ENCODE data around the gene SPATA9.

The SPATA9 gene

DNA sequence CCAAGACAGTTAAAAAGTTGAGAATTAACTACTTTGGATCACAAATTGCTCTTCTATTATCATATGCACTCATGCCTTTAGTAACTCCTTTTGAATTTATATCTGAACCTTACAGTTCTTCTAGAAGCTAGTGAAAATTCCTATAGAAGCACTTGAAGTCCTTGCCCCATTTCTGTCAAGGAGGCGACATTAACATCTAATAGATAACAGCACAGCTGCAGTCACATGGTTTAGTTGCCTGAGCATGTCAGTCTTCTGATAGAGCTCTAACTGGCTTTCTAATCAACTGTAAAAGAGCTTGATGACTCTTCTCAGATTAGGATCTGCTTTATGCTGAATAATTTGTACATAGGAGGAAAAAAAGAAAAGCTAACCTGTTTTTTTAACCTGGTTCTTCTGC lies 27.2 kb downstream of the SPATA9 start:
- Histone ChIP-seq H3K36me3 (ENCODE audit: insufficient read depth) (no peaks in the 10 kb centered on the region), H3K79me2 (ENCODE audit: insufficient read depth, low read depth) (no peaks in the 10 kb centered on the region), H3K9ac (no peak overlapping the region), H3K27me3 (ENCODE audit: insufficient read depth, low read depth) (no peaks in the 10 kb centered on the region), H3K27ac (no peak overlapping the region), H2AFZ (ENCODE audit: low read depth) (no peak overlapping the region), H3K4me3 (IDR thresholded peaks at IDR 0.05; ENCODE audit: insufficient read depth, low read depth, low read length) (no peak overlapping the region), H3K4me1 (ENCODE audit: low read depth, poor library complexity, severe bottlenecking) (no peaks in the 10 kb centered on the region), H3K4me2 (no peak overlapping the region), H4K20me1 (ENCODE audit: insufficient read depth) (no peaks in the 10 kb centered on the region)
- TF ChIP-seq, protein P1, sequence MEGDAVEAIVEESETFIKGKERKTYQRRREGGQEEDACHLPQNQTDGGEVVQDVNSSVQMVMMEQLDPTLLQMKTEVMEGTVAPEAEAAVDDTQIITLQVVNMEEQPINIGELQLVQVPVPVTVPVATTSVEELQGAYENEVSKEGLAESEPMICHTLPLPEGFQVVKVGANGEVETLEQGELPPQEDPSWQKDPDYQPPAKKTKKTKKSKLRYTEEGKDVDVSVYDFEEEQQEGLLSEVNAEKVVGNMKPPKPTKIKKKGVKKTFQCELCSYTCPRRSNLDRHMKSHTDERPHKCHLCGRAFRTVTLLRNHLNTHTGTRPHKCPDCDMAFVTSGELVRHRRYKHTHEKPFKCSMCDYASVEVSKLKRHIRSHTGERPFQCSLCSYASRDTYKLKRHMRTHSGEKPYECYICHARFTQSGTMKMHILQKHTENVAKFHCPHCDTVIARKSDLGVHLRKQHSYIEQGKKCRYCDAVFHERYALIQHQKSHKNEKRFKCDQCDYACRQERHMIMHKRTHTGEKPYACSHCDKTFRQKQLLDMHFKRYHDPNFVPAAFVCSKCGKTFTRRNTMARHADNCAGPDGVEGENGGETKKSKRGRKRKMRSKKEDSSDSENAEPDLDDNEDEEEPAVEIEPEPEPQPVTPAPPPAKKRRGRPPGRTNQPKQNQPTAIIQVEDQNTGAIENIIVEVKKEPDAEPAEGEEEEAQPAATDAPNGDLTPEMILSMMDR (conservative IDR thresholded peaks at IDR 0.05; ENCODE audit: low read depth, low read length) = no peak

DNA sequence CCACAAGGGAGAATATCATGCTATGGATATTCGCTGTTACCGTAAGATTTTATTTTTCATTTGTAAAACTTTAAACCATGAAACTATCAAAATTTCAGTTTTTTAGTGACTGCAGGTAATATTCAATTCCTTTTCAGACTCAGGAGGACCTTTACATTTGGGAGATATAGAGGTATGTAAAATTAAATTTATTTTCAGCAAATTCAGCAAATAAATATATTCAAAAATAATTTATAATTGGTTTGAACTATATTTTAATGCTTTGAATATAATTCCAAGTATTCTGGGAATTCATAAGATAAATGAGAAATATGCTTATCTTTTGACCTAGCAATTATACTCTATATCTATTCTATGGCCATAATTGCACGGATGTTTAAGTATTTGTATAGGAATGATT lies 28.6 kb downstream of the SPATA9 start:
- Histone ChIP-seq H3K79me2 (ENCODE audit: insufficient read depth, low read depth) (no peaks in the 10 kb centered on the region), H4K20me1 (ENCODE audit: insufficient read depth) (no peaks in the 10 kb centered on the region), H3K36me3 (ENCODE audit: insufficient read depth) (no peaks in the 10 kb centered on the region), H3K9ac (no peak overlapping the region), H3K4me3 (IDR thresholded peaks at IDR 0.05; ENCODE audit: insufficient read depth, low read depth, low read length) (no peak overlapping the region), H2AFZ (ENCODE audit: low read depth) (no peak overlapping the region), H3K27ac (no peak overlapping the region), H3K4me1 (ENCODE audit: low read depth, poor library complexity, severe bottlenecking) (no peaks in the 10 kb centered on the region), H3K27me3 (ENCODE audit: insufficient read depth, low read depth) (no peaks in the 10 kb centered on the region), H3K4me2 (no peak overlapping the region)
- TF ChIP-seq, protein P1 (conservative IDR thresholded peaks at IDR 0.05; ENCODE audit: low read depth, low read length) = no peak

DNA sequence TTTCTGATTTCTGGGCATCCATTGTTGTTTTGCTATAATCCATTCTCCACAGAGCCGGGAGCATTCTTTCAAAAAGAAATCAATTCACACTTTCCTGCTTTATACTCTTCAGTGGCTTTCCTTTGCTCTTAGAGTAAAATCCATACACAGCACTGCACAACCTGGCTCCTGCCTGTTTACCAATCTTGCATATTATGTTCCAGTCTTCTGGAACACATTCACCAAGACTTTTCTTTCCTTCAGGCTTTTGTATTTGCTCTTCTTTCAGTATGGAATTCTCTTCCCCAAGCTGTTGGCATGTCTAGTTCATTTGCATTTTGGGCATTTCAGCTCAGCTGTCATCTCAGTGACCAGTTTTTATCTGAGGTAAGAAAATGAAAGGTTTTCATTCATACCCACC lies 29.9 kb downstream of the SPATA9 start:
- TF ChIP-seq, protein P1 (conservative IDR thresholded peaks at IDR 0.05; ENCODE audit: low read depth, low read length) = no peak
- H3K36me3 ChIP-seq (ENCODE audit: insufficient read depth) = no peaks in the 10 kb centered on the region
- H3K9ac ChIP-seq = no peak overlapping the region
- no peak overlapping the region for H3K4me2 ChIP-seq
- H3K27me3 ChIP-seq (ENCODE audit: insufficient read depth, low read depth) = no peaks in the 10 kb centered on the region
- H4K20me1 ChIP-seq (ENCODE audit: insufficient read depth) = no peaks in the 10 kb centered on the region
- peaks cover 8% of the 10 kb centered on the region for H3K4me1 ChIP-seq (ENCODE audit: low read depth, poor library complexity, severe bottlenecking)
- H2AFZ ChIP-seq (ENCODE audit: low read depth) = no peak overlapping the region
- H3K4me3 ChIP-seq (IDR thresholded peaks at IDR 0.05; ENCODE audit: insufficient read depth, low read depth, low read length) = no peak overlapping the region
- no peaks in the 10 kb centered on the region for H3K79me2 ChIP-seq (ENCODE audit: insufficient read depth, low read depth)
- no peak overlapping the region for H3K27ac ChIP-seq

DNA sequence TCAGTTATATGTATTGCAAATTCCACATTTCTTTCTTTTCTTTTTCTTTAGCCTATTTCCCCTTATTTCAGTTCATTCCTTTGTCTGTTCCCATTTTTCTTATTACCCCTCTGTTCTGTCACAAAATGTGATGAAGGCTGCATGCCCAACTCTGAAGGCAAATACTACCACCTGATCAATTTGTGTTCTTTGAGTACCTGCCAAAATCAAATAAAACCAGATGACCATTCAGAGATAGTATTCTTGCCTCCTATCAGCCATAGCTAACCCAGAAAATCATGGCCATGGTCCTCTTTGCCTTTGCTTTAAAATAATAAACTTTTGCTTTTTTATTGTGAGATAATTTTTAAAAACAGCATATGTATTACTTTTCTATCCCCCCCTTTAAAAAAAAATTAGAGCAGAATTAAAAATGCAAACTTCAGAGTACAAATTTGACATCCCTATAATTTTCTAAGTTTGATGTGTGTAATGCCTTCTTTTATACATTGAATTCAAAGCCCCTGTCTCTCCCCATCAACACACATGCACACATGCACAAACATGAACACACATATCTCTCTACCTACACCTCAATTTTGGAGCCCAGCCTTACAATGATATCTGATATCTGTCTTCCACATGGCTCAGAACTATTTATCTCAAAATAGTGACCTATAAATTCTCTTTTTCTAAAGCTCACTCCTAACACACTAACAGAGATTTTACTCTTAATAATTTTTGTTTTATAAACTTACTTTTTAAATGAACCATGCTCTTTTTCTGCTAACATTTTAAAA lies 32.8 kb downstream of the SPATA9 start:
- H4K20me1 ChIP-seq (ENCODE audit: insufficient read depth) = no peaks in the 10 kb centered on the region
- peaks cover 28% of the 10 kb centered on the region for H3K4me1 ChIP-seq (ENCODE audit: low read depth, poor library complexity, severe bottlenecking)
- no peak overlapping the region for H3K27ac ChIP-seq
- H2AFZ ChIP-seq (ENCODE audit: low read depth) = no peak overlapping the region
- no peaks in the 10 kb centered on the region for H3K79me2 ChIP-seq (ENCODE audit: insufficient read depth, low read depth)
- TF ChIP-seq, protein P1 (conservative IDR thresholded peaks at IDR 0.05; ENCODE audit: low read depth, low read length) = no peak
- no peak overlapping the region for H3K4me2 ChIP-seq
- H3K27me3 ChIP-seq (ENCODE audit: insufficient read depth, low read depth) = no peaks in the 10 kb centered on the region
- no peak overlapping the region for H3K4me3 ChIP-seq (IDR thresholded peaks at IDR 0.05; ENCODE audit: insufficient read depth, low read depth, low read length)
- no peak overlapping the region for H3K9ac ChIP-seq
- no peaks in the 10 kb centered on the region for H3K36me3 ChIP-seq (ENCODE audit: insufficient read depth)

All from KMS-11 (cell line).